ENCODE data around the gene NTPCR.

The NTPCR gene

GRCh38 chr1:232980355-232980978 lies 30.1 kb downstream of the NTPCR start:
- H3K4me3 ChIP-seq (ENCODE audit: low read depth, low read length): no peak overlapping the region
- TF ChIP-seq CTCF (IDR thresholded peaks at IDR 0.05; ENCODE audit: borderline replicate concordance, insufficient read depth, low read depth, low read length): no peak

- TF ChIP-seq CTCF (IDR thresholded peaks at IDR 0.05; ENCODE audit: borderline replicate concordance, insufficient read depth, low read depth, low read length): no peak
- no peak overlapping the region for H3K4me3 ChIP-seq (ENCODE audit: low read depth, low read length)
Measured at GRCh38 chr1:232980986-232981560, 30.7 kb downstream of the NTPCR start.

- no peak overlapping the region for H3K4me3 ChIP-seq (ENCODE audit: low read depth, low read length)
- TF ChIP-seq CTCF (IDR thresholded peaks at IDR 0.05; ENCODE audit: borderline replicate concordance, insufficient read depth, low read depth, low read length): no peak
Measured at GRCh38 chr1:232982238-232982944, 32.0 kb downstream of the NTPCR start.

GRCh38 chr1:232983375-232983774 lies 33.0 kb downstream of the NTPCR start:
- no peak overlapping the region for H3K4me3 ChIP-seq (ENCODE audit: low read depth, low read length)
- no peak for TF ChIP-seq CTCF (IDR thresholded peaks at IDR 0.05; ENCODE audit: borderline replicate concordance, insufficient read depth, low read depth, low read length)

- no peak for TF ChIP-seq CTCF (IDR thresholded peaks at IDR 0.05; ENCODE audit: borderline replicate concordance, insufficient read depth, low read depth, low read length)
- no peak overlapping the region for H3K4me3 ChIP-seq (ENCODE audit: low read depth, low read length)
Measured at GRCh38 chr1:232983817-232984567, 33.6 kb downstream of the NTPCR start.

- no peak for TF ChIP-seq CTCF (IDR thresholded peaks at IDR 0.05; ENCODE audit: borderline replicate concordance, insufficient read depth, low read depth, low read length)
- H3K4me3 ChIP-seq (ENCODE audit: low read depth, low read length): no peak overlapping the region
Measured at GRCh38 chr1:232984577-232985425, 34.4 kb downstream of the NTPCR start.

Measured in GM12875 (cell line).